Right cardiac atrium (tissue), 5 donors: Measurements from ENCODE around the gene SLX9. TPM values are rescaled to one million over a fixed set of nuclear protein-coding genes. Genes with fewer than 3 reads are reported as not detected.
"Not testable (repeated sequence)": the region's sequence is repeated elsewhere in the genome, so short reads cannot be mapped to it uniquely, and the experiment has no call there.

Source experiments
- ATAC-seq, 2 donors: fragments of 200-7000 bp; cut with Tn5 transposase; one replicate each; pipeline versions ENCODE4 v1.8.0 to v1.9.1; 2020; ENCODE audit warnings: moderate library complexity in 2 of 2, mild to moderate bottlenecking in 1 of 2
- DNase-seq, 3 donors: peaks; one replicate each; pipeline ENCODE4 v3.0.0-alpha.2; 2020
- H3K27ac ChIP-seq: one replicate; pipeline ENCODE4 v1.5.1; 2013; ENCODE audit warnings: mild to moderate bottlenecking, low read length, control low read depth, moderate library complexity
- H3K27me3 ChIP-seq: one replicate; pipeline ENCODE4 v1.6.1; 2013; ENCODE audit not compliant: control insufficient read depth, insufficient read depth
- H3K4me1 ChIP-seq: one replicate; pipeline ENCODE4 v1.6.1; 2013; ENCODE audit warnings: low read length; ENCODE audit not compliant: control insufficient read depth, insufficient read depth
- H3K4me3 ChIP-seq: one replicate; pipeline ENCODE4 v1.5.1; 2013; ENCODE audit warnings: low read length, control low read depth
- H3K9me3 ChIP-seq: one replicate; pipeline ENCODE4 v1.6.1; 2013; ENCODE audit warnings: low read length; ENCODE audit not compliant: control insufficient read depth
- WGBS: extraction: QIAGEN DNeasy Blood & Tissue Kit; methylation state at CpG from one replicate; pipeline ENCODE4 v1.1.7; 2013; 5-methylcytosine and 5-hydroxymethylcytosine counted together
- intact Hi-C, 4 donors: fragments of 100-400 bp; cut with DNase I; formaldehyde crosslinking; loops; one replicate each; pipeline versions ENCODE4 v1.11.0 to v1.14.0; 2022 to 2023
- polyA plus RNA-seq: library from polyadenylated mRNA; stranded (reverse); fragments of 200-250 nt; gene quantifications from one replicate; pipeline ENCODE4 v1.2.3, GENCODE V29; 2013
- total RNA-seq, 4 donors: library from RNA; stranded (reverse); fragmentation: NEBNext Ultra II Directional; extraction: Animal tissue kit (Norgen Biotek cat#: 25700); gene quantifications; one replicate each; pipeline ENCODE4 v1.2.1, GENCODE V29; 2021
- donor health status: healthy with polysubstance abuse.
- donor health status: DM: no; HTN: yes; CAD: no.
- donor health status: DM: no; HTN: no; CAD: no.
- donor health status: DM: no; HTN: yes; CAD: no; lungs with severe emphysema.
- donor health status: DM: yes; HTN: yes; CAD: no.

Gene SLX9
- total and polyA plus RNA-seq, 5 donors, result 19.2 to 26.5 (median 25.1) TPM

DNA sequence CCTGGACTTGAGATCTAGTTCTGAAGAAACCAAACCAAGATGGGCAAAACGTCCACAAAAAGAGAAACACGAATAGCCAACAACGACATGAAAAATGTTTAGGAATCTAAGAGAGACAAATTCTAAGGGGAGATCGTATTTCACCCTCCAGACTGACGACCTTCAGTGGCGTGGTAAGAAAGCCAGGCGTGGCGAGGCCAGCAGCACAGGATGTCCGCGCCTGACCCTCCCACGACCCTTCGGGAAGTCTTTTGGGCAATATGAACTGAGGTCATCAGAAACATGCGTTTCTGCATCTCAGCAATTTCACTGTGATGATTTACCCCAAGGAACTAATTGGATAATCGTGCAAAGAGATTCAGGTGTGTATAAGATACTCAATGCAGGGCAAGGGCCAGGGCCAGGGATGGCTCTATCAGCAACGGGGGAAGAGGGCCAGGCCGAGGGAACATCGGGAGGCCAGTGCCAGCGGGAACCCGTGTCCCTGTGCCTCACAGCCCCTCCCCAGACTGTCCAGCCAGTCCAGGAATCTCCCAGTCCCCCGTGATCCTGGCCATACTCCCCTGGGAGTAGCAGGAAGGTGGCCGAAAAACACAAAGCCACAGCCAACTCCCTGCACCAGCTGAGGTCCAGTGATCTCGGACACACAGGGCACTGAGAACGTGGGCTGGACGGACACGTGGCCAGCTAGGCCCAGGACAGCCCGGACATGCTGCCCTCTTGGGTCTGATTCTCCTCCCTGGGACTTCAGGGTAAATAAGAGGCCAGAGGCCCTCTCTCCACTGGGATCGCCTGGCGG, 81.0 kb downstream of the SLX9 start:
- Histone ChIP-seq H3K4me1 (no peaks in the 10 kb centered on the region), H3K4me3 (no peak overlapping the region), H3K27ac (no peak overlapping the region), H3K27me3 (no peaks in the 10 kb centered on the region), H3K9me3 (no peaks in the 10 kb centered on the region)
- intact Hi-C loops, result loop anchor here in 1 of 4 donors (10.0 kb wide), 1 partner anchor 54 kb away; the partner anchor contains the start of gene ADARB1
- DNase-seq (peak in 1 of 3 donors; percentile 48), ATAC-seq (peak in 1 of 2 donors; percentile 6)
- 68% methylated on average over 28 of the region's 28 CpGs for WGBS

DNA sequence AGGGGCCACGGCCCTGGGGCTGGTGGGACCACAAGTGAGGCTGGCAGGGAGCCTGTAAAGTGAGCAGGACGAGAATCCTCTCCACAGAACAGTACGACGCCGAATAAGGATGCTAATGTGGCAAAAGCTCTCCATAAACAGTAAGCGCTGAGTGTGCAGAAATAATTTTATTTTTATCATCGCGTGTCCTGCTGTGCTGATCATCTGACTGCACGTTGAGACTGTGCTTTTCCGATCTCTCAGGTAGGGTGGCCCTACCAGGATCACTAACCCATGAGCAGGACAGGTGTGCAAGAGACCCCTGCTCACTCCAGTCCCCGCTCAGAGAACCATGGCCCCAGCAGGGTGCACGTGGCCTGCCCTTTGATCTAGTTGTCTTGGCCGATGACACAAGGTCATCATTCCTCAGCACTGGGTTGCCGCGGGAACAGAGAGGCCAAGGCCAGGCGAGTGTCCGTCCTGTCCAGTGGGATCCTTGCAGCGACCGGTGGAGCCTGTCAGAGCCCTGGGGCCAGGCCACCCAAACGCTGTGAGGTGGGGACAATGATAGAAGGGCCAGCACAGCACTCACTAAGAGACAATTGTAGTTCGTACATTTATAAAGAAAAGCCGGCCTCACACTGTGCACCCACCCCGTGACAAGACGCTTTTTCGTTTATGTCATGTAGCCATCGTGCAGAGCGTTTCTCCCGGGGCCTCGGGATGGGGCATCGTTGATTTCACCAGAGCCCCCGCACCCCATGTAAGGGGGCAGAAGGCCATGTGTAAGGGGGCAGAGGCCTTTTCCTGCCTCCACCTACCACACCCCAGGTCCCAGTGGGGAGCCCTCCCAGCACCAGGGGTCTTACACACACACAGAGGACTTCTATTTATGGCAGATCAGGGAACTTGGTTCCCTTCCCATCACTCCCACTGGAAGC, 81.9 kb downstream of the SLX9 start:
- peak in 1 of 3 donors; percentile 61 for DNase-seq
- H3K27ac ChIP-seq, result no peak overlapping the region
- H3K9me3 ChIP-seq, result no peaks in the 10 kb centered on the region
- whole genome bisulfite sequencing, result 83% methylated on average over 30 of the region's 31 CpGs
- no peak overlapping the region for H3K4me3 ChIP-seq
- no peak for ATAC-seq
- intact Hi-C loops, result loop anchor here in 1 of 4 donors (10.0 kb wide), 1 partner anchor 53 kb away; the partner anchor contains the start of gene ADARB1
- H3K4me1 ChIP-seq, result no peaks in the 10 kb centered on the region
- H3K27me3 ChIP-seq, result no peaks in the 10 kb centered on the region

DNA sequence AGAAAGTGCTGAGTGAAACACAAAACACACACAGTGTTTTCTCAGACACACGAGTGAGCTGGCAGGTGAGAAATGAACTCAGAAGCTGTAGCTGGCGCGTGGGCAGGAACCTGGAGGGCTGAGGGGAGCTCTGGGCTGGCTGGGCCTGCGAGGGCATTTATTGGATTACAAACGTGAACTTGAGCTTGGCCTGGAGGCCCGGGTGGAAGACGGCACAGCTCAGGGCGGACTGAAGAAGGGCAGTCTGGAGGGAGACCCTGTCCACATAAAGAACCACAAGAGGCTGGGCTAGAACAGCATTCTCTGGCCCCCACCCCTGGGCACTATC, 82.5 kb downstream of the SLX9 start:
- ATAC-seq (no peak), DNase-seq (no peak)
- intact Hi-C loops, result loop anchor here in 1 of 4 donors (10.0 kb wide), 1 partner anchor 52 kb away; the partner anchor contains the start of gene ADARB1
- Histone ChIP-seq H3K27ac (no peak overlapping the region), H3K27me3 (no peaks in the 10 kb centered on the region), H3K9me3 (no peaks in the 10 kb centered on the region), H3K4me3 (no peak overlapping the region), H3K4me1 (no peaks in the 10 kb centered on the region)
- WGBS, result 74% methylated on average over 8 of the region's 8 CpGs

DNA sequence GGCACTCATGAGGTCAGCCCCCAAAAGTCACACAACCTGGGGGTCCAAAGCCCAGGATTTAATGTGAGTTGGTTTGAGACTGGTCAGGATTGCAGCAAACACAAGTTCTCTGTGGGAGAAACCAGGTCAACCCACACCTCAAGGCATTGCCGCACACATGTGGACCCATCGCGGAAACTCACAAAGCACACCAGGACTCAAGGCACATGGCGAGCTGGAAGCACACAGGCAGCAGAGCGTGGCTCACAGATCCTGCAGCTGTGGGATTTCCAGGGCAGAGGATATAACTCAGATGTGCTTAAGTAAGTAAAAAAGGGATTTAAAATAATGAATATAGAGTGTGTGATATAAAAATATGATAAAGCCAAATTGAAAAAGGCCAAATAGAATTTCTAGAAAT, 82.9 kb downstream of the SLX9 start:
- ATAC-seq (no peak), DNase-seq (no peak)
- Histone ChIP-seq H3K9me3 (no peaks in the 10 kb centered on the region), H3K4me1 (no peaks in the 10 kb centered on the region), H3K4me3 (no peak overlapping the region), H3K27me3 (no peaks in the 10 kb centered on the region), H3K27ac (no peak overlapping the region)
- intact Hi-C loops, result loop anchor here in 1 of 4 donors (10.0 kb wide), 1 partner anchor 52 kb away; the partner anchor contains the start of gene ADARB1
- WGBS, result 96% methylated on average over 5 of the region's 5 CpGs

DNA sequence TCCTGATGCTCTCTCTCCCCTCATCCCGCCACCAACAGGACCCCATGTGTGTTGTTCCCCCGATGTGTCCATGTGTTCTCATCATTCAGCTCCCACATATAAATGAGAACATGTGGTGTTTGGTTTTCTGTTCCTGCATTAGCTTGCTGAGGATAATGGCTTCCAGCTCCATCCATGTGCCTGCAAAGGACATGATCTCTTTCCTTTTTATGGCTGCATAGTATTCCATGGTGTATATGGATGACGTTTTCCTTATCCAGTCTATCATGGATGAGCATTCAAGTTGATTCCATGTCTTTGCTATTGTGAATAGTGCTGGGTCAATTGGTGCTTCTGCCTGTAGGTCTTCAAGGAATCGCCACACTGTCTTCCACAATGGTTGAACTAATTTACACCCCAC, 84.7 kb downstream of the SLX9 start:
- H3K9me3 ChIP-seq, H3K4me1 ChIP-seq, DNase-seq, H3K27me3 ChIP-seq, H3K4me3 ChIP-seq, H3K27ac ChIP-seq, ATAC-seq: not testable (repeated sequence)
- intact Hi-C loops, result loop anchor here in 1 of 4 donors (10.0 kb wide), 1 partner anchor 50 kb away; the partner anchor contains the start of gene ADARB1
- 92% methylated on average over 4 of the region's 4 CpGs for WGBS

DNA sequence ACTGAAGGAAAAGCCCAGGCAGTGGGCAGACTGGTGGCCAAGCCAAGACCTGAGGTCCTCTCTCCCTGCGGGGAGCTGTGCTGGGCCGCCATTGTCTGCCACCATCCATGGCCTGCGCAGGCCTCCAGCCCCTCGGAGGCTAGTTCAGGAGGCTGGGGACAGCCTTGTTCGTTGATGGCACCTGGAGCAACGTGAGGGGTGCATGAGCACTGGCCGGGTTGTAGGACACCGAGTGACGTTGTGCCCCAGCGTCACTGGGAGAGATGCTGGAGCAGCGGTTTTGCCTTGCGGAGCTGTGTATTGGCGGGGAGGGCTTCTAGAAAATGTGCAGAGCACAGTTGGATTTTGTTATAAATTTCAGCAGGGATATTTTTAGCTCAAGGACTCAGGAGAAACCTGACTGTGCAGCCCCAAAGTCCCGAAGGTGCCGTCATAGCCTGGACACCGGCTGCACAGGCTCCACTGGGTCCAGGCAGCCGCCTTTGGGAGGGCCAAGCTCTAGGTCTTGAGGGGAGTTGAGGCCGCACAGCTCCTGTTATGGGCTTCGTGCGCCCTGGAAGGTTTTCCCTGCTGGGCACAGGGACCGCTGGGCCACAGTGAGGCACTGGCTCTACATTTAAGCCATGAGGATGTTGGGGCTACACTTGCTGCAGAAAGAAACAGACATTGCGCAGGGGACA, 86.4 kb downstream of the SLX9 start:
- DNase-seq (no peak), ATAC-seq (no peak)
- no peak overlapping the region for H3K4me3 ChIP-seq
- H3K27me3 ChIP-seq, result no peaks in the 10 kb centered on the region
- intact Hi-C loops, result loop anchor here in 1 of 4 donors (10.0 kb wide), 1 partner anchor 49 kb away; the partner anchor contains the start of gene ADARB1
- no peak overlapping the region for H3K27ac ChIP-seq
- no peaks in the 10 kb centered on the region for H3K9me3 ChIP-seq
- WGBS, result 93% methylated on average over 22 of the region's 22 CpGs
- H3K4me1 ChIP-seq, result peaks cover 5% of the 10 kb centered on the region

Other genes with a start within 250 kb of the SLX9 start
- gene KRTAP10-12, start 242.9 kb upstream of the SLX9 start, total RNA-seq, result not detected
- not detected for gene KRTAP10-12, start 242.9 kb upstream of the SLX9 start, polyA plus RNA-seq
- gene TSPEAR, start 228.5 kb upstream of the SLX9 start, total RNA-seq, result 1 to 10 TPM in 3 of 4 donors, under 1 TPM in 1; 0.29 to 4.6 (median 1.3) TPM
- 2.2 TPM for gene TSPEAR, start 228.5 kb upstream of the SLX9 start, polyA plus RNA-seq
- 10 to 100 TPM; 57.0 to 69.8 (median 64.7) TPM for gene UBE2G2, start 138.2 kb upstream of the SLX9 start, total RNA-seq
- 39.6 TPM for gene UBE2G2, start 138.2 kb upstream of the SLX9 start, polyA plus RNA-seq
- gene SUMO3, start 122.0 kb upstream of the SLX9 start, total RNA-seq, result 10 to 100 TPM; 74.4 to 87.8 (median 84.1) TPM
- 53.3 TPM for gene SUMO3, start 122.0 kb upstream of the SLX9 start, polyA plus RNA-seq
- 100 to 1,000 TPM; 192 to 206 (median 197) TPM for gene PTTG1IP, start 66.3 kb upstream of the SLX9 start, total RNA-seq
- 172 TPM for gene PTTG1IP, start 66.3 kb upstream of the SLX9 start, polyA plus RNA-seq
- gene ITGB2, start 19.1 kb upstream of the SLX9 start, total RNA-seq, result 10 to 100 TPM; 19.1 to 46.5 (median 33.7) TPM
- gene ITGB2, start 19.1 kb upstream of the SLX9 start, polyA plus RNA-seq, result 11.9 TPM
- 10 to 100 TPM; 16.9 to 23.8 (median 19.4) TPM for gene ADARB1, start 134.6 kb downstream of the SLX9 start, total RNA-seq
- 9.1 TPM for gene ADARB1, start 134.6 kb downstream of the SLX9 start, polyA plus RNA-seq